Astrocyte (in vitro differentiated cells and primary cell): ENCODE results near the gene DCAF10.
"Not testable (repeated sequence)": the region's sequence is repeated elsewhere in the genome, so short reads cannot be mapped to it uniquely, and the experiment has no call there.

Experiments
- EZH2 ChIP-seq: IDR thresholded peaks from 2 replicates; pipeline ENCODE4 v1.6.1; 2012; ENCODE audit warnings: mild to moderate bottlenecking, low read length, inconsistent platforms; ENCODE audit not compliant: insufficient read depth
- TF ChIP-seq, protein P1 (sequence below): IDR thresholded peaks from 2 replicates; pipeline ENCODE4 v1.5.1; 2011; ENCODE audit warnings: low read depth, mild to moderate bottlenecking, inconsistent platforms, low read length, moderate library complexity; ENCODE audit not compliant: insufficient read depth

GRCh38 chr9:37825174-37825573 is 24.6 kb downstream of the DCAF10 start:
- TF ChIP-seq, protein P1, sequence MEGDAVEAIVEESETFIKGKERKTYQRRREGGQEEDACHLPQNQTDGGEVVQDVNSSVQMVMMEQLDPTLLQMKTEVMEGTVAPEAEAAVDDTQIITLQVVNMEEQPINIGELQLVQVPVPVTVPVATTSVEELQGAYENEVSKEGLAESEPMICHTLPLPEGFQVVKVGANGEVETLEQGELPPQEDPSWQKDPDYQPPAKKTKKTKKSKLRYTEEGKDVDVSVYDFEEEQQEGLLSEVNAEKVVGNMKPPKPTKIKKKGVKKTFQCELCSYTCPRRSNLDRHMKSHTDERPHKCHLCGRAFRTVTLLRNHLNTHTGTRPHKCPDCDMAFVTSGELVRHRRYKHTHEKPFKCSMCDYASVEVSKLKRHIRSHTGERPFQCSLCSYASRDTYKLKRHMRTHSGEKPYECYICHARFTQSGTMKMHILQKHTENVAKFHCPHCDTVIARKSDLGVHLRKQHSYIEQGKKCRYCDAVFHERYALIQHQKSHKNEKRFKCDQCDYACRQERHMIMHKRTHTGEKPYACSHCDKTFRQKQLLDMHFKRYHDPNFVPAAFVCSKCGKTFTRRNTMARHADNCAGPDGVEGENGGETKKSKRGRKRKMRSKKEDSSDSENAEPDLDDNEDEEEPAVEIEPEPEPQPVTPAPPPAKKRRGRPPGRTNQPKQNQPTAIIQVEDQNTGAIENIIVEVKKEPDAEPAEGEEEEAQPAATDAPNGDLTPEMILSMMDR = not testable (repeated sequence)
- TF ChIP-seq EZH2 = not testable (repeated sequence)
